Measurements from ENCODE around the gene MOB3B. TPM values are rescaled to one million over a fixed set of nuclear protein-coding genes. Genes with fewer than 3 reads are reported as not detected.

MOB3B gene
- polyA plus RNA-seq, 1 of the 3 experiments (the other 2 are of a cell fraction) = 0.90 TPM

DNA sequence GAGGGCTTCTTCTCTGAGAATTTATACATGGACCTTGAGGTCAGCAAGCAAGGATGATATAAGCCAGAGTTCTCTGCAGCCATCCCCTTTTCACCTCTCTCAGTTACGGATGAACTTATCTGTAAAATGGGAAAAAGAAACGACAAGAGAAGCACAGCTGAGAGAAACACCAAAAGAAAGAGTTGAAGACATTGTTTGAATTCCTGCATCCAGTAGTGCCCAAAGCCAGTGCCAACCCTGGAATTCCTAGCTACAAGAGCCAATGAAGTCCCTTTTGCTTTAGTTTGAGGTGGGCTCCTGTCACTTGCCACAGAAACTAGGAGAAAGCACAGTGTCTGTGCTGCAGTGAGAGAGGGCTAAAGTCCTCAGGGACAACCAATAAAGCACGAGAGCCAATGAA lies 6.6 kb upstream of the MOB3B start:
- CTCF ChIA-PET = interaction anchor here (1.7 to 1.9 kb wide), 3 partner anchors 9 to 203 kb away, joined by 5 to 8 read pairs (median 8); no protein-coding TSS in a partner anchor
- H3K4me1 ChIP-seq (ENCODE audit: control insufficient read depth in 1 of 2, insufficient read depth in 2 of 2, low read depth in 1 of 2, low read length in 1 of 2) = no peaks in the 10 kb centered on the region; a peak in 1 of 4 replicates
- TF ChIP-seq TCF12 (IDR thresholded peaks at IDR 0.05) (no peak), GABPA (IDR thresholded peaks at IDR 0.05; ENCODE audit: low read depth) (no peak), TEAD4 (IDR thresholded peaks at IDR 0.05; ENCODE audit: borderline replicate concordance, insufficient read depth) (no peak), RAD21 (IDR thresholded peaks at IDR 0.05; ENCODE audit: low read length) (no peak), EZH2phosphoT487 (IDR thresholded peaks at IDR 0.05; ENCODE audit: borderline replicate concordance, low read depth) (no peak), FOXJ3 (CRISPR knock-in tag; IDR thresholded peaks at IDR 0.05) (no peak), FOSL2 (IDR thresholded peaks at IDR 0.05; ENCODE audit: borderline replicate concordance, low read depth) (no peak)
- TF ChIP-seq, protein P1, sequence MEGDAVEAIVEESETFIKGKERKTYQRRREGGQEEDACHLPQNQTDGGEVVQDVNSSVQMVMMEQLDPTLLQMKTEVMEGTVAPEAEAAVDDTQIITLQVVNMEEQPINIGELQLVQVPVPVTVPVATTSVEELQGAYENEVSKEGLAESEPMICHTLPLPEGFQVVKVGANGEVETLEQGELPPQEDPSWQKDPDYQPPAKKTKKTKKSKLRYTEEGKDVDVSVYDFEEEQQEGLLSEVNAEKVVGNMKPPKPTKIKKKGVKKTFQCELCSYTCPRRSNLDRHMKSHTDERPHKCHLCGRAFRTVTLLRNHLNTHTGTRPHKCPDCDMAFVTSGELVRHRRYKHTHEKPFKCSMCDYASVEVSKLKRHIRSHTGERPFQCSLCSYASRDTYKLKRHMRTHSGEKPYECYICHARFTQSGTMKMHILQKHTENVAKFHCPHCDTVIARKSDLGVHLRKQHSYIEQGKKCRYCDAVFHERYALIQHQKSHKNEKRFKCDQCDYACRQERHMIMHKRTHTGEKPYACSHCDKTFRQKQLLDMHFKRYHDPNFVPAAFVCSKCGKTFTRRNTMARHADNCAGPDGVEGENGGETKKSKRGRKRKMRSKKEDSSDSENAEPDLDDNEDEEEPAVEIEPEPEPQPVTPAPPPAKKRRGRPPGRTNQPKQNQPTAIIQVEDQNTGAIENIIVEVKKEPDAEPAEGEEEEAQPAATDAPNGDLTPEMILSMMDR (IDR thresholded peaks at IDR 0.05) = no peak
- TF ChIP-seq, protein P2, sequence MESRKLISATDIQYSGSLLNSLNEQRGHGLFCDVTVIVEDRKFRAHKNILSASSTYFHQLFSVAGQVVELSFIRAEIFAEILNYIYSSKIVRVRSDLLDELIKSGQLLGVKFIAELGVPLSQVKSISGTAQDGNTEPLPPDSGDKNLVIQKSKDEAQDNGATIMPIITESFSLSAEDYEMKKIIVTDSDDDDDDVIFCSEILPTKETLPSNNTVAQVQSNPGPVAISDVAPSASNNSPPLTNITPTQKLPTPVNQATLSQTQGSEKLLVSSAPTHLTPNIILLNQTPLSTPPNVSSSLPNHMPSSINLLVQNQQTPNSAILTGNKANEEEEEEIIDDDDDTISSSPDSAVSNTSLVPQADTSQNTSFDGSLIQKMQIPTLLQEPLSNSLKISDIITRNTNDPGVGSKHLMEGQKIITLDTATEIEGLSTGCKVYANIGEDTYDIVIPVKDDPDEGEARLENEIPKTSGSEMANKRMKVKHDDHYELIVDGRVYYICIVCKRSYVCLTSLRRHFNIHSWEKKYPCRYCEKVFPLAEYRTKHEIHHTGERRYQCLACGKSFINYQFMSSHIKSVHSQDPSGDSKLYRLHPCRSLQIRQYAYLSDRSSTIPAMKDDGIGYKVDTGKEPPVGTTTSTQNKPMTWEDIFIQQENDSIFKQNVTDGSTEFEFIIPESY (IDR thresholded peaks at IDR 0.05; ENCODE audit: borderline replicate concordance, low read depth) = no peak

DNA sequence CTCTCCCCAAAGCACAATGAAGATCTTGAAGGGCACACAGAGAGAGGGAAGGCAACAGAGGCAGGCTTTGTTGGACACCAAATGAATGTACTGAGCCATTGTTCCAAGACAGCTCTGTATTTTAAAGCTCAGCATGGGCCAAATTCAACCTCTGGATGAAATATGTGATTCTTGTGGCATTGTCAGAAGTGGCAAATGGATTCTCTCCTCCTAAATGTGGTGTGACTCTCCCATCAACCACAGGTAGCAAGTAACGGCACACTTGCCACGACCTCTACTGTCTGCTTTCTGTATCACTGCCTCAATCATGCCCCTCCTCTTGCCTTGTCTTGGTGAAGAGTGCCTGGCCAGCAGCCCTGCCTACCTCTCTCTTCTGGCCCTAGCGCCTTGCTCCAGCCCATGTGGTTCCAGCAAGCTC lies 6.1 kb upstream of the MOB3B start:
- Histone ChIP-seq H3K27me3 (ENCODE audit: insufficient read depth) (no peaks in the 10 kb centered on the region), H3K9me2 (no peaks in the 10 kb centered on the region), H4K20me1 (ENCODE audit: insufficient read depth) (no peaks in the 10 kb centered on the region), H3K4me1 (ENCODE audit: control insufficient read depth in 1 of 2, insufficient read depth in 2 of 2, low read depth in 1 of 2, low read length in 1 of 2) (no peaks in the 10 kb centered on the region; a peak in 1 of 4 replicates), H3K9me3 (no peaks in the 10 kb centered on the region), H3K4me3 (ENCODE audit: low read depth in 2 of 2, low read length in 1 of 2) (no peak overlapping the region), H3K9ac (no peak overlapping the region), H3K79me2 (ENCODE audit: insufficient read depth) (no peaks in the 10 kb centered on the region), H2AFZ (ENCODE audit: low read depth) (no peak overlapping the region), H3K27ac (ENCODE audit: low read depth in 2 of 2, low read length in 1 of 2) (no peak overlapping the region), H3K36me3 (replicated peaks in 1 of 2; ENCODE audit: control insufficient read depth in 1 of 2, insufficient read depth in 2 of 2, low read length in 1 of 2) (no peaks in the 10 kb centered on the region), H3F3A (replicated peaks; ENCODE audit: insufficient read depth) (no peaks in the 10 kb centered on the region), H3K4me2 (no peak overlapping the region)
- CTCF ChIA-PET = interaction anchor here (1.7 to 1.9 kb wide), 3 partner anchors 10 to 202 kb away, joined by 5 to 8 read pairs (median 8); no protein-coding TSS in a partner anchor
- POLR2A ChIA-PET = interaction anchor here (0.6 kb wide), 1 partner anchor 10 kb away, joined by 3 read pairs; no protein-coding TSS in a partner anchor
- DNase-seq = no peak
- TF ChIP-seq FOSL2 (IDR thresholded peaks at IDR 0.05; ENCODE audit: borderline replicate concordance, low read depth) (no peak), FOXM1 (IDR thresholded peaks at IDR 0.05; ENCODE audit: low read depth) (no peak)
- TF ChIP-seq, protein P3, sequence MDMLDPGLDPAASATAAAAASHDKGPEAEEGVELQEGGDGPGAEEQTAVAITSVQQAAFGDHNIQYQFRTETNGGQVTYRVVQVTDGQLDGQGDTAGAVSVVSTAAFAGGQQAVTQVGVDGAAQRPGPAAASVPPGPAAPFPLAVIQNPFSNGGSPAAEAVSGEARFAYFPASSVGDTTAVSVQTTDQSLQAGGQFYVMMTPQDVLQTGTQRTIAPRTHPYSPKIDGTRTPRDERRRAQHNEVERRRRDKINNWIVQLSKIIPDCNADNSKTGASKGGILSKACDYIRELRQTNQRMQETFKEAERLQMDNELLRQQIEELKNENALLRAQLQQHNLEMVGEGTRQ (IDR thresholded peaks at IDR 0.05; ENCODE audit: borderline replicate concordance, low read depth, low read length) = no peak
- 84% methylated on average over 3 of the region's 3 CpGs for WGBS (ENCODE audit: low lambda C conversion rate)

More for the DNA sequence above, 6.6 kb upstream of the MOB3B start:
- Histone ChIP-seq H3K9ac (no peak overlapping the region), H4K20me1 (ENCODE audit: insufficient read depth) (no peaks in the 10 kb centered on the region), H3K9me3 (no peaks in the 10 kb centered on the region), H3K4me3 (ENCODE audit: low read depth in 2 of 2, low read length in 1 of 2) (no peak overlapping the region), H3K9me2 (no peaks in the 10 kb centered on the region), H3F3A (replicated peaks; ENCODE audit: insufficient read depth) (no peaks in the 10 kb centered on the region), H3K36me3 (replicated peaks in 1 of 2; ENCODE audit: control insufficient read depth in 1 of 2, insufficient read depth in 2 of 2, low read length in 1 of 2) (no peaks in the 10 kb centered on the region), H3K4me2 (no peak overlapping the region), H2AFZ (ENCODE audit: low read depth) (no peak overlapping the region), H3K27ac (ENCODE audit: low read depth in 2 of 2, low read length in 1 of 2) (no peak overlapping the region), H3K79me2 (ENCODE audit: insufficient read depth) (no peaks in the 10 kb centered on the region), H3K27me3 (ENCODE audit: insufficient read depth) (no peaks in the 10 kb centered on the region)
- POLR2A ChIA-PET = no interaction called here
- DNase-seq = no peak
- 93% methylated on average over 3 of the region's 3 CpGs for WGBS (ENCODE audit: low lambda C conversion rate)
